HG03045 (cell line): ENCODE results near the gene FANCC.

Source experiments
- ATAC-seq: cut with Tn5 transposase; IDR thresholded peaks from one replicate; pipeline ENCODE4 v1.9.1; 2021; ENCODE audit warnings: mild to moderate bottlenecking, moderate library complexity; ENCODE audit not compliant: unreplicated experiment

Gene FANCC

GRCh38 chr9:95076696-95077052 is 240.8 kb downstream of the FANCC start:
- no peak for ATAC-seq

- no peak for ATAC-seq
Measured at GRCh38 chr9:95075700-95076099, 241.8 kb downstream of the FANCC start.

GRCh38 chr9:95074632-95075031 is 242.9 kb downstream of the FANCC start:
- no peak for ATAC-seq

- ATAC-seq: no peak
Measured at GRCh38 chr9:95073918-95074317, 243.6 kb downstream of the FANCC start.

- no peak for ATAC-seq
Measured at GRCh38 chr9:95073042-95073607, 244.4 kb downstream of the FANCC start.

- ATAC-seq: no peak
Measured at GRCh38 chr9:95071925-95072324, 245.6 kb downstream of the FANCC start.

GRCh38 chr9:95071450-95071849 is 246.1 kb downstream of the FANCC start:
- ATAC-seq: no peak

- ATAC-seq: no peak
Measured at GRCh38 chr9:95070549-95071021, 246.9 kb downstream of the FANCC start.

GRCh38 chr9:95067897-95068296 is 249.6 kb downstream of the FANCC start:
- ATAC-seq: no peak

- no peak for ATAC-seq
Measured at GRCh38 chr9:95067057-95067456, 250.5 kb downstream of the FANCC start.

GRCh38 chr9:95065224-95065623 is 252.3 kb downstream of the FANCC start:
- no peak for ATAC-seq

GRCh38 chr9:95063300-95063699 is 254.2 kb downstream of the FANCC start:
- no peak for ATAC-seq

- no peak for ATAC-seq
Measured at GRCh38 chr9:95062596-95063065, 254.9 kb downstream of the FANCC start.

- ATAC-seq: no peak
Measured at GRCh38 chr9:95061916-95062595, 255.5 kb downstream of the FANCC start.

- no peak for ATAC-seq
Measured at GRCh38 chr9:95060916-95061315, 256.6 kb downstream of the FANCC start.

GRCh38 chr9:95060234-95060633 is 257.3 kb downstream of the FANCC start:
- no peak for ATAC-seq

GRCh38 chr9:95058795-95059386 is 258.6 kb downstream of the FANCC start:
- ATAC-seq: no peak

- no peak for ATAC-seq
Measured at GRCh38 chr9:95058121-95058785, 259.3 kb downstream of the FANCC start.

- ATAC-seq: no peak
Measured at GRCh38 chr9:95057101-95057500, 260.4 kb downstream of the FANCC start.

- ATAC-seq: no peak
Measured at GRCh38 chr9:95055851-95056551, 261.5 kb downstream of the FANCC start.

- ATAC-seq: no peak
Measured at GRCh38 chr9:95055334-95055850, 262.1 kb downstream of the FANCC start.
